HG02943 (cell line): Measurements from ENCODE around the gene ST6GALNAC4.
A peak's percentile ranks its signal among the peaks of the same experiment; 100 is the strongest.

Experiments
- ATAC-seq: cut with Tn5 transposase; IDR thresholded peaks from one replicate; pipeline ENCODE4 v1.9.1; 2021; ENCODE audit warnings: mild to moderate bottlenecking, low read depth, moderate library complexity; ENCODE audit not compliant: unreplicated experiment

Gene ST6GALNAC4

GRCh38 chr9:127915801-127916719 is 781 bp downstream of the ST6GALNAC4 start:
- no peak for ATAC-seq

- no peak for ATAC-seq
Observed at GRCh38 chr9:127915325-127915752, 1.5 kb downstream of the ST6GALNAC4 start.

- ATAC-seq = no peak
Observed at GRCh38 chr9:127913682-127914081, 3.2 kb downstream of the ST6GALNAC4 start.

- no peak for ATAC-seq
Observed at GRCh38 chr9:127912882-127913281, 4.0 kb downstream of the ST6GALNAC4 start.

- ATAC-seq = no peak
Observed at GRCh38 chr9:127912296-127912695, 4.5 kb downstream of the ST6GALNAC4 start.

GRCh38 chr9:127910613-127911205 is 6.1 kb downstream of the ST6GALNAC4 start:
- no peak for ATAC-seq

GRCh38 chr9:127909839-127910273 is 7.0 kb downstream of the ST6GALNAC4 start:
- no peak for ATAC-seq

GRCh38 chr9:127908660-127908926 is 8.2 kb downstream of the ST6GALNAC4 start:
- no peak for ATAC-seq

- no peak for ATAC-seq
Observed at GRCh38 chr9:127907867-127908659, 8.8 kb downstream of the ST6GALNAC4 start.

GRCh38 chr9:127905788-127906191 is 11.1 kb downstream of the ST6GALNAC4 start:
- ATAC-seq = no peak

- ATAC-seq = no peak
Observed at GRCh38 chr9:127905004-127905728, 11.7 kb downstream of the ST6GALNAC4 start.

- no peak for ATAC-seq
Observed at GRCh38 chr9:127904561-127905003, 12.3 kb downstream of the ST6GALNAC4 start.

GRCh38 chr9:127903557-127904475 is 13.0 kb downstream of the ST6GALNAC4 start:
- no peak for ATAC-seq

- ATAC-seq = peak; percentile 53
Observed at GRCh38 chr9:127899128-127899943, 17.5 kb downstream of the ST6GALNAC4 start, which contains the start of gene ST6GALNAC6. Gene ST6GALNAC6 (minus strand): TSS chr9:127899603. CDS start chr9:127897981, 1,622 bp downstream.

- no peak for ATAC-seq
Observed at GRCh38 chr9:127898433-127899127, 18.3 kb downstream of the ST6GALNAC4 start.

GRCh38 chr9:127897193-127897692 is 19.6 kb downstream of the ST6GALNAC4 start:
- ATAC-seq = no peak

- no peak for ATAC-seq
Observed at GRCh38 chr9:127896395-127897192, 20.2 kb downstream of the ST6GALNAC4 start.
